Measurements from ENCODE around the gene SCYGR5.

DNA sequence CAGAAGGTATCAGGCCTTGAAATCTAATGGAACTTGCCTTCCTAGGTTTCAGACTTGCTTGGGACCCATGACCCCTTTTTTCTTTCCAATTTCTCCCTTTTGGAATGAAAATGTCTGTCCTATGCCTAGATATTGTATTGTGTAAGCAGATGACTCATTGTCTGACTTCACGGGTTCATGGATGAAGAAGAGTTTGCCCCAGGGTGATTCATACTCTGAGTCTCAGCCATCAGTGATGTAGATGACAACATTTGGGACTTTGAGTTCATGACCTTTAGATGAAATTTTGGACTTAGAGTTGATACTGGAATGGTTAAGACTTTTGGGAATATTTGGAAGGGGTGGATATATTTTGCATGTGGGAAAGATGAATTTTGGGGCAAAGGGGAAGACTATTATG lies 11.2 kb upstream of the SCYGR5 start:
- TF ChIP-seq CTCF (IDR thresholded peaks at IDR 0.05; ENCODE audit: insufficient read depth, low read depth, low read length) (no peak), EZH2 (IDR thresholded peaks at IDR 0.05; ENCODE audit: insufficient read depth, low read length) (no peak)
